ENCODE results near the gene NAT10. TPM values are rescaled to one million over a fixed set of nuclear protein-coding genes. Genes with fewer than 3 reads are reported as not detected.

NAT10 gene
- total RNA-seq, 1 experiment from 2014 or later: 103 TPM

- H2BK5ac ChIP-seq (ENCODE audit: insufficient read length, low read length): no peak overlapping the region
- no peak overlapping the region for H2BK20ac ChIP-seq (ENCODE audit: low read depth, low read length, poor library complexity, severe bottlenecking)
- H3K4ac ChIP-seq (ENCODE audit: low read depth, low read length): no peak overlapping the region
- H4K91ac ChIP-seq (ENCODE audit: insufficient read length, low read depth, low read length): no peak overlapping the region
- no peak overlapping the region for H3K27ac ChIP-seq (ENCODE audit: insufficient read length, low read depth, low read length)
- no peaks in the 10 kb centered on the region for H3K27me3 ChIP-seq (ENCODE audit: insufficient read depth, low read length)
- H3K4me1 Mint-ChIP-seq: peaks cover 26% of the 10 kb centered on the region in 2 experiments
- H3K23ac ChIP-seq (ENCODE audit: insufficient read length, low read depth, low read length): no peak overlapping the region
- H3K9me3 ChIP-seq (ENCODE audit: control insufficient read depth, low read depth, low read length): no peaks in the 10 kb centered on the region
- no peaks in the 10 kb centered on the region for H3K9me3 Mint-ChIP-seq
- peaks cover 4% of the 10 kb centered on the region; the same call in 1 of the 2 replicates for H3K4me1 ChIP-seq (ENCODE audit: insufficient read depth, low read length)
- H3K14ac ChIP-seq (ENCODE audit: insufficient read depth, low read length): no peak overlapping the region
- no CpG with 5 or more reads among the region's 2 CpGs for WGBS (ENCODE audit: extremely low coverage, insufficient read length, low lambda C conversion rate)
- H4K8ac ChIP-seq (replicated peaks; ENCODE audit: insufficient read length, low read depth, low read length): no peak overlapping the region
- no peak overlapping the region for H3K18ac ChIP-seq (ENCODE audit: insufficient read length, low read depth, low read length)
- no peak overlapping the region for H2BK120ac ChIP-seq (ENCODE audit: low read depth, low read length, poor library complexity, severe bottlenecking)
- H3K9ac ChIP-seq (ENCODE audit: extremely low read depth, insufficient read length, low read length): no peak overlapping the region
- H3K4me3 Mint-ChIP-seq: no peak overlapping the region
- no peaks in the 10 kb centered on the region for H3K79me2 ChIP-seq (ENCODE audit: insufficient read depth, low read length)
- no peak overlapping the region for H2AFZ ChIP-seq (ENCODE audit: low read length)
- no peaks in the 10 kb centered on the region; the same call in 1 of the 2 replicates for H3K27me3 Mint-ChIP-seq (ENCODE audit: low read depth)
- no peak overlapping the region for H2AK5ac ChIP-seq (ENCODE audit: insufficient read length, low read length)
- H4K20me1 ChIP-seq (ENCODE audit: control insufficient read depth, insufficient read depth, insufficient read length): no peaks in the 10 kb centered on the region
- DNase-seq: no peak
- H3K4me2 ChIP-seq (ENCODE audit: insufficient read depth, insufficient read length, low read length): no peak overlapping the region
- H3K79me1 ChIP-seq (ENCODE audit: insufficient read depth, low read depth, low read length, poor library complexity, severe bottlenecking): no peaks in the 10 kb centered on the region
- H2BK12ac ChIP-seq (ENCODE audit: insufficient read length, low read depth, low read length): no peak overlapping the region
- no peak overlapping the region for H2BK15ac ChIP-seq (ENCODE audit: low read depth, low read length)
- no peaks in the 10 kb centered on the region for H3K36me3 Mint-ChIP-seq (ENCODE audit: insufficient read depth in 1 of 3, low read depth in 3 of 3)
- H3K23me2 ChIP-seq (ENCODE audit: insufficient read length, low read depth, low read length, poor library complexity, severe bottlenecking): peaks cover 2% of the 10 kb centered on the region
- no peak overlapping the region for H3T11ph ChIP-seq (ENCODE audit: low read length)
- TF ChIP-seq, protein P1, sequence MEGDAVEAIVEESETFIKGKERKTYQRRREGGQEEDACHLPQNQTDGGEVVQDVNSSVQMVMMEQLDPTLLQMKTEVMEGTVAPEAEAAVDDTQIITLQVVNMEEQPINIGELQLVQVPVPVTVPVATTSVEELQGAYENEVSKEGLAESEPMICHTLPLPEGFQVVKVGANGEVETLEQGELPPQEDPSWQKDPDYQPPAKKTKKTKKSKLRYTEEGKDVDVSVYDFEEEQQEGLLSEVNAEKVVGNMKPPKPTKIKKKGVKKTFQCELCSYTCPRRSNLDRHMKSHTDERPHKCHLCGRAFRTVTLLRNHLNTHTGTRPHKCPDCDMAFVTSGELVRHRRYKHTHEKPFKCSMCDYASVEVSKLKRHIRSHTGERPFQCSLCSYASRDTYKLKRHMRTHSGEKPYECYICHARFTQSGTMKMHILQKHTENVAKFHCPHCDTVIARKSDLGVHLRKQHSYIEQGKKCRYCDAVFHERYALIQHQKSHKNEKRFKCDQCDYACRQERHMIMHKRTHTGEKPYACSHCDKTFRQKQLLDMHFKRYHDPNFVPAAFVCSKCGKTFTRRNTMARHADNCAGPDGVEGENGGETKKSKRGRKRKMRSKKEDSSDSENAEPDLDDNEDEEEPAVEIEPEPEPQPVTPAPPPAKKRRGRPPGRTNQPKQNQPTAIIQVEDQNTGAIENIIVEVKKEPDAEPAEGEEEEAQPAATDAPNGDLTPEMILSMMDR (conservative IDR thresholded peaks at IDR 0.05): no peak
- H3K27ac Mint-ChIP-seq: no peak overlapping the region
- no peak overlapping the region for H4K5ac ChIP-seq (ENCODE audit: insufficient read length, low read depth, low read length)
- no peak overlapping the region for H3K56ac ChIP-seq (ENCODE audit: insufficient read length, low read depth, low read length)
These were observed 77.0 kb downstream of the NAT10 start for GRCh38 chr11:34182425-34182824.

Measured in H9 (cell line).